Effector memory CD4-positive, alpha-beta T cell (primary cell): ENCODE measurements around the gene TNS3.

ENCODE experiments used
- DNase-seq, 3 donors: peaks; one replicate each; pipeline ENCODE4 v3.0.0-alpha.2; 2020
- H3K27ac ChIP-seq: 2 replicates; pipeline ENCODE4 v1.7.0; 2013; ENCODE audit warnings: mild to moderate bottlenecking, low read length, moderate library complexity; ENCODE audit not compliant: insufficient read depth, poor library complexity, severe bottlenecking
- H3K27me3 ChIP-seq: replicated peaks from 2 replicates; pipeline ENCODE4 v1.7.0; 2013; ENCODE audit warnings: mild to moderate bottlenecking, low read length; ENCODE audit not compliant: insufficient read depth, control insufficient read depth, poor library complexity, severe bottlenecking
- H3K36me3 ChIP-seq: 2 replicates; pipeline ENCODE4 v1.7.0; 2013; ENCODE audit warnings: mild to moderate bottlenecking, low read length, moderate library complexity; ENCODE audit not compliant: control insufficient read depth, insufficient read depth
- H3K4me1 ChIP-seq: 2 replicates; pipeline ENCODE4 v1.7.0; 2013; ENCODE audit warnings: low read length, mild to moderate bottlenecking; ENCODE audit not compliant: control insufficient read depth, insufficient read depth, poor library complexity, severe bottlenecking
- H3K4me3 ChIP-seq: 2 replicates; pipeline ENCODE4 v1.7.0; 2013; ENCODE audit warnings: low read length, low read depth, mild to moderate bottlenecking; ENCODE audit not compliant: insufficient read depth, poor library complexity, severe bottlenecking
- H3K9me3 ChIP-seq: 2 replicates; pipeline ENCODE4 v1.7.0; 2013; ENCODE audit warnings: mild to moderate bottlenecking, low read length, moderate library complexity; ENCODE audit not compliant: control insufficient read depth

The TNS3 gene

DNA sequence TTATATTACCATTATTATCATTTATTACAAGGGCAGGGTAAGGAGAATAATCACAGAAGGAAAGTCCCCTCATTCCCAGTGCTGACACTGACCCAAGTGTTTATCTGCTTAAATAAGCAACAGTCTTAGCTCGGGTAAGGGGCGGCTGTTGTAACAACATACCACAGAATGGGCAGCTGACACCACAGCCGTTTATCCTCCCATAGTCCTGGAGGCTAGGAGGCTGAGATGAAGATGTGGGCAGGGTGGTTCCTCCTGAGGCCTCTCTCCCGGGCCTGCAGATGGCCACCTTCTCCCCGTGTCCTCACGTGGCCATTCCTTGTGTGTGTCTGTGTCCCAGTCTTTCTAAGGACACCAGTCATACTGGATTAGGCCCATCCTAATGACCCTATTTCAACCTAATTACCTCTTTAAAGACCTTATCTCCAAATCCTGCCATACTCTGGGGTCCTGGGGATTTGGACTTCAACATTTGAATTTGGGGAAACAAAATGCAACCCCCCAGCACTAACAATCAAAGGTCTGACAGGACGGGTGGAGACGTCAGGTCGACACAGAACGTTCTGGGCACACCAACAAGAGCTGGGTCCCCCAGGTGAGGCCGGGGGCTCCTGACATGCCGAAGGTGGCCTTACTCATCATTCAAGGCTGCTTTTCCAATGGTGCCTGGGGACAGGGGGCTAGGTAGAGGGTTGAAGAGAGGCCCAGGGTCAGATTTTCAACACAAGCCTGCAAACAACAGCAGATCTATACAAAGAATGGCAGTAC lies 93.5 kb downstream of the TNS3 start:
- Histone ChIP-seq H3K36me3 (no peaks in the 10 kb centered on the region), H3K4me1 (no peaks in the 10 kb centered on the region)

DNA sequence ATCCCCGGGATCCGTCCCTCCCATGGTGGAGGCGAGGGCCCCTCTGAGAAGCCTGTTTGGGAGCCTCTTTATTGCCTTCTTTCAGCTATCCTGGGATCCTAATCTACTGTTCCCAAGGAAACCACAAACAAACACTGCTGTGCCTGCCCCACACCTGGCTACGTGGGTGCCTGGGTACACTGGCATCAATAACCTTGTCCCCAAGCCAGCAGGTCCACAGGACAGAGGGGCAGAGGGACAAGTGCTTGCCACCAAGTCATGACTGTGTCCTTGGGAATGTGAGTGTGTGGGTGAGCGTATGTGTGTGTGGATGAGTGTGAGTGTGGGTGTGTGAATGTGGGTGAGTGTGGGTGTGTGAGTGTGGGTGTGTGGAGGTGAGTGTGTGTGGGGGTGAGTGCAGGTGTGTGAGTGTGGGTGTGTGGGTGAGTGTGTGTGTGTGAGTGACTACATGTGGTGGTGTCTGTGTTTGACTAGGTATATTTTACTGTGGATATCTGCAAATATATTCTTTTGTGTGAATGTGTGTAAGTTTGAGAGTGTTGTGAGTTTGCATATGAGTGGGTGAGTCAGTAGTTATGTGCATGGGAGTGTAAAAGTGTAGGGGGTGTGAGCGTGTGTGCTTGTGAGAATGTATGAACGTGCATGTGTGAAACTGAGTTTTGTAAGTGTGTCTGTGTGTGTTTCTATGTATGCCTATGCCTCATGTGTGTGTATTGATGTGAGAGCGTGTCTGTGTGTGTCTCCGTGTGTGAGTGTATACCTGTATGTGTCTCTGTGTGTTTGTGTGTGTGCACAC lies 96.1 kb downstream of the TNS3 start:
- Histone ChIP-seq H3K36me3 (no peaks in the 10 kb centered on the region), H3K4me3 (no peak overlapping the region), H3K27me3 (no peaks in the 10 kb centered on the region), H3K4me1 (no peaks in the 10 kb centered on the region), H3K9me3 (no peaks in the 10 kb centered on the region), H3K27ac (no peak overlapping the region)
- DNase-seq: no peak

More for the DNA sequence above, 93.5 kb downstream of the TNS3 start:
- H3K27ac ChIP-seq: no peak overlapping the region
- no peaks in the 10 kb centered on the region for H3K27me3 ChIP-seq
- H3K9me3 ChIP-seq: no peaks in the 10 kb centered on the region
- no peak for DNase-seq
- no peak overlapping the region for H3K4me3 ChIP-seq

DNA sequence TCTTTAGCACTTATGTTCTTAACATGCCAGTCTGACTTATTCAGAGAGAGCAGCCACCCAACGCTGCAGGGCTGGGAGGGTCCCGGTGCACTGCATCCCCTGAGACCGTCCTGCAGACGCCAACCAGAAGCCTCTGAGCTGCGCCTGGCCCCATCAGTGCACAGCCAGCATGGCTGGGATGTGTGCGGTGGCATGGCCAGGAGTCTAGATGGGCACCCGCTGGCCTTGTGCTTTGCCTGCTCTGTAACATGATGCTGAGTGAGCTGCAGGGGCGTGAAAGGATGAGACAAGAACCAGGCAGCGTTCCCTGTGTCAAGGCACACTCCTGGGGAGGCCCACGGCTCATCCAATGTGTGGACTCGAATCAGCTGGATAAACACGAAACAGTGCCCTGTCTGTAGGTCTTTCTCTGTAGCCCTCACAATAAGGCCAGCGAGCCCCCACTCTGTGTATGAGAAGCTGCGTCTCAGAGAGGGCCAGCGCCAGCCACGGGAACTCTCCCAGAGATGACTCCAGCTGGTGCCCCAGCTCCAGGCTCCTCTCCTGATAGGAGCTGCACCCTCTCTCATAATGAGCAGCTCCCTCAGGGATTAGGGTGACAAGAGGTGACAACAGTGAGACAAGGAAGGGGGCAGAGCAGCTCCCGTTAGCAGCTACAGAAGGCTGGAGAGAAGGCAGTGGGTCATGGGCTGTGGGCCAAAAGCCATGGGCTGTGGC lies 96.8 kb downstream of the TNS3 start:
- no peak for DNase-seq
- no peaks in the 10 kb centered on the region for H3K36me3 ChIP-seq
- H3K4me1 ChIP-seq: no peaks in the 10 kb centered on the region
- H3K27me3 ChIP-seq: no peaks in the 10 kb centered on the region
- H3K4me3 ChIP-seq: no peak overlapping the region
- no peaks in the 10 kb centered on the region for H3K9me3 ChIP-seq
- H3K27ac ChIP-seq: no peak overlapping the region

DNA sequence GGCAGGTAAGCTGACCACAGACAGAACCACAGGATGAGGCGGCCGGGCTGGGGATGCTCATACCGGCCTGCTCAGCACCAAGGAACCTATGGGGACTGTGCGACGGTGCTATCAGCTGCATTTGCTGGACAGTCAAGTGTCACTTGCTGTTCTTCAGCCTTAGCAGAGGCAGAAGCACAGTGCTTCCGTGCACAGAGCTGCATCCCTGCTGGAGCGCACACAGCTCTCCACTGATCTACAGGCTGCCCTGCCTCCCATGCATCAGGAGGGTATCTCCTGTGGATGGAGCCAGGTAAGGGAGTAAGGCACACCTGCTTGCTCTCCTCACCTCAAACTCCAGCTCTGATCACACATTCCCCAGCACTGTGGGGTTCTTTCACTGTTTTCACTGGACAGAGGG lies 97.5 kb downstream of the TNS3 start:
- Histone ChIP-seq H3K9me3 (no peaks in the 10 kb centered on the region), H3K27ac (no peak overlapping the region), H3K36me3 (no peaks in the 10 kb centered on the region), H3K27me3 (no peaks in the 10 kb centered on the region), H3K4me3 (no peak overlapping the region), H3K4me1 (no peaks in the 10 kb centered on the region)
- no peak for DNase-seq

DNA sequence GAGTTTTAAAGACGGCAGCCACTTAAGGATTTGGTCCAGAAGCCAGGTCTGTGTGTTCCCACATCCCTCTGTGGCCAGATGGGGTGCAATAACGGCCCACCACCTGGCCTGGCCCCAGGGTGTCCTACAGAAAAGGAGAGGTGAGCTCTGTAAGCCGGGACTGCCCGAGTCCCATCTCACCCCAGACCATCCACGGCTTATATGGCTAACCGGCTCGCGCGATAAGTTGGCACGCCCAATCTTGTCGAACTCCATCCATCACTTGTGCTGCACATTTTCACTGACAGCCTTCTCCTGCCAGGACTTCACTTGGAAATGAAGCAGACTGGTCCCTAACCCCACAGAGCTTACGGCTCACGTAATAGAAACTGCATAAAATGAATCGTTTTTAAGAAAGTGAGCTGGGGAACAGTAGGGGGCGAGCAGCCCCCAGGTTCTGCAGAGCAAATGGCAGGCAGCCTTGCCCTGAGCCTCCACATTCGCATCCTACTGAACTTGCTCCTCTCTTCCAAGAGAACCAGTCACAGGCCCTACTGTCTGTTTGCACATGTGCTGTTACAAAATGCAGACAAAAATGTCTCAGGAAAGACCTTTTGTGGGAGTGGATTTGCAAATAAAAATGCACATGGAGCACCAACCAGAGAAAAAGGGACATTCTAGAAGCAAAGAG lies 98.2 kb downstream of the TNS3 start:
- no peak for DNase-seq
- no peaks in the 10 kb centered on the region for H3K4me1 ChIP-seq
- no peak overlapping the region for H3K27ac ChIP-seq

DNA sequence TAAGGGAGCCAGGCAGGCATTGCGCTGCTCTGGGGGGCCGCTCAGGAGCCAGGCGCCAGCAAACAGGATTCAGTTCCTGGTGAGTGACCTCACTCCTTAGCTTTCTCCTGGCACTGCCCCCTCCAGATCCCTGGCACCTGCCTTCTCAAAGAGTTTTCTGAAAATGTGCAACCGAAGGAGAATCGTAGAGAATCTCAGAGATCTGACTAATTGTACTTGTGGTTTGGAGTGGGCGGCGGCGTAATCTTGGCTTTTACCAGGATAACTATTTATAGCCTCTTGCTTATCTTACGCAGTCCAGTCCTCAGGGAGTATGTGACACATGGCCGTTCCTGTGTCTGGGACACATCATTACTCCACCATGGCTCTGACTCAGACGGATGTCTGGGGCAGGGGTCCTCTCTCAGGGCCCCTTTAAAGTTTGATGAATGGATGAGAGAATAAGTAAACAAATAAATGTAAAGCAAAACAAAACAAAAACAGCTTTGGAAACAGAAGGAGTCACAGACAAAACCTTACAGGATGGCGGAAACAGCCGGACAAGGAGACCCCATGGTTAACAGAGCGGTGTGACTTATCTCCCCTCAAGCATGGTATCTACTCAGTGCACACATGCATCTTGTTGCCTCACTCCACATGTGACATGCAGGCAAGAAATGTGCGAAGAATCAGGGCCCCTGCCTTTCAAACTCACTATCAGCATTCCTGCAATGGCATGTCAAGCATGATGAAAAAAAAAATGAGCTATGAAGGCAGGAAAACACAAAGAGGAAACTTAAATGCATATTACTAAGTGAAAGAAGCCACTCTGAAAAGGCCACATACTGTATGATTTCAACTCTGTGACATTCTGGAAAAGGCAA lies 99.7 kb downstream of the TNS3 start:
- Histone ChIP-seq H3K27ac (no peak overlapping the region), H3K9me3 (no peaks in the 10 kb centered on the region), H3K4me3 (no peak overlapping the region), H3K4me1 (no peaks in the 10 kb centered on the region), H3K36me3 (no peaks in the 10 kb centered on the region), H3K27me3 (no peaks in the 10 kb centered on the region)
- DNase-seq: no peak

More for the DNA sequence above, 98.2 kb downstream of the TNS3 start:
- Histone ChIP-seq H3K4me3 (no peak overlapping the region), H3K36me3 (no peaks in the 10 kb centered on the region), H3K27me3 (no peaks in the 10 kb centered on the region), H3K9me3 (no peaks in the 10 kb centered on the region)

DNA sequence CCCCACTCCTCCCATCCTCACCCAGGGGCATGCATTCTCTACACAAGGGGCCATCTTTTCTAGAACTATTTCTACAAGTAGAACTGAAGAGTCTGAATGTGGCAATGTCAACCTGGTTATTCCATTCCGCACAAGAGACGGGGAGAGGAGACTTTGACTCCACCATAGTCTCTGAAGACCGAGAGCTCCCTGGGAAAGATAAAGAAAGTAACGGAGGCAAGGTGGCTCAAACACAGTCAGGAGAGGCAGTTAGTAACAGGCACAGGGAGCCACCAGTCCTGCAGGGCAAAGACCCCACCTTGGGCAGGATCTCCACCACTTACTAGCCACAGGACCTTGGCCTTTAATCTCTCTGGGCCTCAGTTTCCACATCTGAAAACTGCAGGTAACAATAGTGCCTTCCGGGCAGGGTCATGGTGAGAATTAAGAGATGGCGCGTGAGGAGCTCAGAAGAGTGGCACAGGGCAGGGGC lies 100.3 kb downstream of the TNS3 start:
- Histone ChIP-seq H3K9me3 (no peaks in the 10 kb centered on the region), H3K4me1 (no peaks in the 10 kb centered on the region), H3K4me3 (no peak overlapping the region), H3K27me3 (no peaks in the 10 kb centered on the region), H3K36me3 (no peaks in the 10 kb centered on the region), H3K27ac (no peak overlapping the region)
- DNase-seq: no peak

DNA sequence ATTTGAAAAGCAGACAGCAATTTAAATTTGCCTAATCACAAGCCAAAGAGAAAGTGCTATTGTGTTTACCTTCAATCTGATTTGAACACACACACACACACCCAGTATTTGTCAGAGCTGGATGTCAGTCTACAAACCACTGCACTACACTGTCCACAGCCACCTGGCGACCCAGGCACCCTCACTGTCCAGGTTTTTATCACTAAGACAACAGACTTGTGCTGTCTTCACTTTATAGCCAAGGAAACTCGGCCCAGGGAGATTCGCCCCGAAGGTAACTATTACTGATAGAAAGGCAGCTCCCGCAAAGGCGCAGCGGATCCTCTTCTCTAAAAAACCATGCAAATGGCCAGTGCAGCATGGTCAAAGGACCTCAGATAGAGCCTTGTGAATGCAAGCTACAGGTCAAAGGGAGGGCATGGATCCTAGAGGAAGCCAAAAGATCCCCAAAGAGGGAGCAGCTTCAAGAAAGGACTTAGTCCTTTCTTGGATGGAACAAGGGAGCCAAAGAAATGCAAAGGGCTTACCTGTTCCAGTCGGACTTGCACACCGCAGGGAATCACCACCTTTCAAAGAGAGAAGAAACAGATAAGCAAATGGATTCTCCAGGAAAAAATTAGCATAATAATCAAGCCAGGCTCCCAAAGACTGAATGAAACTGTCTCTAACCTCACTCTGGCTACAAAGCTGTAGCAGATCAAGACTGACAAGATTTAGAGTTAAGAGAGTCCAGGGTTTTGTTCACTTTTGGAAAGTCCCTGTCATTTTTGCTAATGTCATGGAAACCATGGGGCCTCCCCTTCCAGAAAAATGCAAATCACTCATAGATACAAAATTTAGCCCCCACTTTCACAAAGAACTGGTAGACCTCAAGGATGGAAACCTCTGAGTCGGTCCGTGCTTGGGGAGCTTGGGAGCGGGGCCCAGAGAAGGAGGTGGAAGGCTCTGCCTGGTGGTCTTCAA lies 101.1 kb downstream of the TNS3 start:
- Histone ChIP-seq H3K36me3 (no peaks in the 10 kb centered on the region), H3K9me3 (no peaks in the 10 kb centered on the region), H3K27me3 (no peaks in the 10 kb centered on the region), H3K4me3 (no peak overlapping the region), H3K4me1 (no peaks in the 10 kb centered on the region), H3K27ac (no peak overlapping the region)
- no peak for DNase-seq
